Measurements from ENCODE around the gene IL17REL. TPM values are rescaled to one million over a fixed set of nuclear protein-coding genes. Genes with fewer than 3 reads are reported as not detected.
A peak's percentile ranks its signal among the peaks of the same experiment; 100 is the strongest.

IL17REL gene
- total RNA-seq, 1 experiment from 2014 or later: not detected

DNA sequence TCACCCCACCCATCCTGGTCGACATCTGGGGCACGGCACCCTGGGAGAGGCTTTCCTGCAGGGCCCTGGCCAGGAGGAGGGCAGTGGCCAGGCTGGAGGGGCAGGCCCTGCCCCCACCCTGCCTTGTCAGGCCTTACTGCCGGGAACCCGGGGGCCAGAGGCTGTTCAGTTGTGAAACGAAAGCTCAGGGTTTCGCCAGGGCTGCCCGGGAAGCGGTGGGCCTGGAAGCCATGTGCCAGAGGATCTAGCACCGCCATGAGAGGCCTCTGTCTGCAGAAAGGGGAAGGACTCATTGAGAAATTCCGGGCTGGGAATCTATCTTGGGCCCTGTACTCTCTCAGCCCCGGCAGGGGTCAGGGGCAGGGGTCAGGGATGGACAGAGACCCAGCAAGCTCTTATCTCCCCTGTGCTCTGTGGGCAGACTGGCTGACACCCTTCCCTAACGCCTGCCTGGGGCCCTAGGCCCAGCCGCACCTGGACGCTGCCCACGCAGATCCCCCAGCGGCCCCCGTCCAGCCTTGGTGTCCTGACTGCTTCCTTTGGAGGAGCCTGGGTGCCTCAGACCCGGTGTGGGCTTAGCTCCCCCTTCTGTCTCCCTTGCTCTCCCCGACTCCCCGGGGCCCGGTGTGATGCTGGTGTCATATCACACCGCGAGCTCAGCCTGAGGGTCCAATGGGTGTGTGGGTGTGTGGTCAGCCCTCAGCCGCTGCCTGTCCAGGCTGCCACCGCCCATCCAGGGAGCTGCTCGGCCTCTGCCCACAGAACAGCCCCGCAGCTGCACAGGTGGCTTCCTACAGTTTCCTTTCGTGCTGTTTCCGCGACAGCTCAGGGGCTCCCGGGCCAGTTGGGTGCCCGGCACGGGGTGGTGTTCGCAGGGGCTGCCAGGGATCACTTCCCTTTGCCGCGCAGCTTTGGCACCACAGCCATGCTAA, 45.5 kb downstream of the IL17REL start:
- Histone ChIP-seq H3K4me3 (ENCODE audit: insufficient read depth, low read depth, low read length) (no peak overlapping the region), H3K27me3 (ENCODE audit: control insufficient read depth, insufficient read depth, low read length) (peaks cover 16% of the 10 kb centered on the region), H3K36me3 (replicated peaks; ENCODE audit: control insufficient read depth, insufficient read depth, low read length) (peaks cover 7% of the 10 kb centered on the region)
- DNase-seq: peak; percentile 66

DNA sequence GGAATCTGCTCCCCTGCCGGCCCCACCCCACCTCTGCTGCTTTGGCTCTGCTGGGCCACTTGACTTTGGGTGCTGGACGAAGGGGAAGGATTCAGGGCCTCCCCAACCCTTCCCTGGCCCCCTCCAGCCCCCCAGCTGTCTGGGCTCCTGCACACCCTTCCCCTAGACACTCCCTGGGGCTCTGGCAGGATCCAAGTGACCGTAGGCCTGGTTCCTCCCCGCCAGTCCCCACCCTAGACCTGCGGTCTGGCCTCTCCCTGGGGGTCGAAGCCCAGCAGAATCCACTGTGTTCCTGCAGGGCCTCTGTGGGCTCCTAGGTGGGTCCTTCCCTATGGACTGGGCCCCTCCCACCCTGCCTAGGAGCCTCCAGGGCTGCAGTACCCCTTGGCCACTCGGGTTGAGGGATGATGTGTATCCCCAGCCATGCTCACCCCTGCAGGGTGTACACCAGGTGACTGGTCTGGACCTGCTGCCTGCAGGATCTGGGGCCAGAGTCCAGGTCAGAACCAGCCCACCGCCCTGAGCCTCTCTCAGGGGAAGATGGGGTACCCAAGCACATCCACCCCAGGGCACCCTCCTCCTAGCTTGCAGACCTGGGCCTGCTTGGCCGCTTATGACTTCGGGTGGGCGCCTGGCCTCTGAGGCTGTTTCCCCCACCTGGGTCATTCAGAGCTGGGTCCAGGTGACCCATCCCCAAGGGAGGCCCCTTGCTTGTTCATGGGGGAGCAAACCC, 46.4 kb downstream of the IL17REL start:
- DNase-seq: peak; percentile 56
- Histone ChIP-seq H3K27me3 (ENCODE audit: control insufficient read depth, insufficient read depth, low read length) (peaks cover 10% of the 10 kb centered on the region), H3K36me3 (replicated peaks; ENCODE audit: control insufficient read depth, insufficient read depth, low read length) (peaks cover 7% of the 10 kb centered on the region), H3K4me3 (ENCODE audit: insufficient read depth, low read depth, low read length) (no peak overlapping the region)

DNA sequence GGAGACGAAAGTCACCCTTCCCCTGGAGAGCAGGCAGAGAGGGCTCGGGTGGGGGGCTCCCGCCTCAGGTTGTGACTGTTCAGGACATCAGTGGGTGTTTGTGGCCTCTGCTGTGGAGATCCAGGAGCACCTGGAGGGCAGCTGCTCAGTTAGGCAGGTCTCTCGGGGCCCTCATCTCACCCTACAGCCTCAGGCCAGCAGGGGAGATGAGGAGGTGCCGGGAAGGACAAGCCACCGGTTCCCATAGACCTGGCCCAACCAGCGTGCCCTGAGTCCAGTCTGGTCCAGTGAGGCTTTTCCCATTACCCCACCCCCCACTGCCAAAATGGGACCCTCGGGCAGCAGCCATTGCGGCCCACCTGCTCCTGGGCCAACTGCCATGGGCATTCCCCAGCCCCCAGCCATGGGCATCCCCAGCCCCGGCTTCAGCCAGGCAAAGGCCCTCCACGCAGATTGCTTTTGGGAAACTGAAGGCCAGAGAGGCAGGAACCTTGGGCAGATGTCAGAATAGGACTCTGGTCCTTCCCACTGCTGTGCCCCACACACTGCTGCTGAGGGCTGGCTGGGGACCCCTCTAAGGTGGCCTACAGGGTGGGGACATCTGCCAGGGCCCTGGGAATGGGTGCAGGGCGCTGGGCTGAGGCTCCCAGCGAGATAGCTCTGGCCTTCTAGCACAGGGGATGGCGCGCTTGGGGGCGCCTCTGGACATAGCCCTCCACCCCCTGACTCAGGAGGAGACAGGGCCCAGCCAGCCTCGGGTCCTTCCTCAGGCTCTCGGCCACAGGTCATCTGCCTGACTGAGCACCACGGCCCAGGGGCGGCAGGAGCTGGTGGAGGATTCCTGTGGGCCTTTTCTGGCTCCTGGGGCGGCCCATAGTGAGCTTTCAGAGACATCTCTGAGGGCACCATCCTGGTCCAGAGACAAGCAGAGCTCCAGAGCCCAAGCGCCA, 47.2 kb downstream of the IL17REL start:
- peak; percentile 56 for DNase-seq
- peaks cover 7% of the 10 kb centered on the region for H3K36me3 ChIP-seq (replicated peaks; ENCODE audit: control insufficient read depth, insufficient read depth, low read length)
- H3K27me3 ChIP-seq (ENCODE audit: control insufficient read depth, insufficient read depth, low read length): peaks cover 2% of the 10 kb centered on the region; the same call in 1 of the 2 replicates
- no peak overlapping the region for H3K4me3 ChIP-seq (ENCODE audit: insufficient read depth, low read depth, low read length)

DNA sequence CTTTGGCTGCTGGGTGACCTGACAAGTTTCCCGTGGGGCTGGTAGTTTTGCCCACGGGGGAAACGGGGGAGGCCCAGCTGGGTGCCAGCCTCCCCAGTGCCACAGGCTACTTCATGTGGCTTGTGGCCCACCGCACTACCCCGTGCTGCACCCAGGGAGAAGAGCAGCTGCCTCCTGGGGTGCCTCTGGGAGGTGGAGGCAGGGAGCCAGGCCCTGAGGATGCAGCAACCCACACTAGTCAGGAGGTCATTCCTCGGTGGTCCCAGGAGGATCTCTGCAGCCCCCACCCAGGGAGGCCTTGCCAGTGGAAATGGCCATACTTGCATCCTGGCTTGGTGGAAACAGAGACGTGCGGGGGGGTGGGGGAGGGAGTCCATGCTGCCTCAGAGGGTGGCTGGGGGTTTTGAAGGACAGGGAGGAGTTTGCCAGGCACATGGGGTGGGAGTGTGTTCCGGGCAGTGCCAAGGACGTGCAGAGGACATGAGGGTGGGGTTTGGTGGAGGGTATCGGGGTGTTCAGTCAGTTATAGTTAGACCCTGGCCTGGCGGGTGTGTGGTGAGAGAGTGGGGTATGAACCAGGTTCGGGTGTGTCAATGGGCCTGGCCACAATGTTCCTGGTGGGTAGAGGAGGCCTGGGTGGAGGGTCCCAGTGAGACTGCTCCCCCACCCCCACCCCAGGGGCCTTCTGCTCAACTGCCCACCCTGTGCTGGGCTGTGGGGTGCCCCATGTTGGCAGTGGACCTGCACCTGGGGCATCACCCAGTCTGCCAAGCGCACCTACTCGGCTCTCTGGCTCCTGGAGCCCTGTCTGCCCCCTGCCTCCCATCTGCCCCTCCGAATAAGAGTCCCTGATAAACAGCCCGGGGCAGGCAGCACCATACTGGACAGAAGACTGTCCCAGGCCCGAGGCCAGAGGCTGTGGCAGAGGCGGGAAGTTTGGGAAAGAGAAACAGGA, 48.2 kb downstream of the IL17REL start:
- Histone ChIP-seq H3K4me3 (ENCODE audit: insufficient read depth, low read depth, low read length) (no peak overlapping the region), H3K27me3 (ENCODE audit: control insufficient read depth, insufficient read depth, low read length) (peaks cover 5% of the 10 kb centered on the region; the same call in 1 of the 2 replicates), H3K36me3 (replicated peaks; ENCODE audit: control insufficient read depth, insufficient read depth, low read length) (peaks cover 7% of the 10 kb centered on the region)
- DNase-seq: peak; percentile 43

DNA sequence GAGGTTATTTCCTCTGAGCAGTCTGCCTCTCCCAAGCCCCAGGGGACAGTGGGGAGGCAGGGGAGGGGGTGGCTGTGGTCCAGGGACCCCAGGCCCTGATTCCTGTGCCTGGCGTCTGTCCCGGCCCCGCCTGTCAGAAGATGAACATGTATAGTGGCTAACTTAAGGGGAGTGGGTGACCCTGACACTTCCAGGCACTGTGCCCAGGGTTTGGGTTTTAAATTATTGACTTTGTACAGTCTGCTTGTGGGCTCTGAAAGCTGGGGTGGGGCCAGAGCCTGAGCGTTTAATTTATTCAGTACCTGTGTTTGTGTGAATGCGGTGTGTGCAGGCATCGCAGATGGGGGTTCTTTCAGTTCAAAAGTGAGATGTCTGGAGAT, 48.9 kb downstream of the IL17REL start:
- Histone ChIP-seq H3K36me3 (replicated peaks; ENCODE audit: control insufficient read depth, insufficient read depth, low read length) (peaks cover 7% of the 10 kb centered on the region), H3K4me3 (ENCODE audit: insufficient read depth, low read depth, low read length) (no peak overlapping the region), H3K27me3 (ENCODE audit: control insufficient read depth, insufficient read depth, low read length) (peaks cover 5% of the 10 kb centered on the region; the same call in 1 of the 2 replicates)
- no peak for DNase-seq

DNA sequence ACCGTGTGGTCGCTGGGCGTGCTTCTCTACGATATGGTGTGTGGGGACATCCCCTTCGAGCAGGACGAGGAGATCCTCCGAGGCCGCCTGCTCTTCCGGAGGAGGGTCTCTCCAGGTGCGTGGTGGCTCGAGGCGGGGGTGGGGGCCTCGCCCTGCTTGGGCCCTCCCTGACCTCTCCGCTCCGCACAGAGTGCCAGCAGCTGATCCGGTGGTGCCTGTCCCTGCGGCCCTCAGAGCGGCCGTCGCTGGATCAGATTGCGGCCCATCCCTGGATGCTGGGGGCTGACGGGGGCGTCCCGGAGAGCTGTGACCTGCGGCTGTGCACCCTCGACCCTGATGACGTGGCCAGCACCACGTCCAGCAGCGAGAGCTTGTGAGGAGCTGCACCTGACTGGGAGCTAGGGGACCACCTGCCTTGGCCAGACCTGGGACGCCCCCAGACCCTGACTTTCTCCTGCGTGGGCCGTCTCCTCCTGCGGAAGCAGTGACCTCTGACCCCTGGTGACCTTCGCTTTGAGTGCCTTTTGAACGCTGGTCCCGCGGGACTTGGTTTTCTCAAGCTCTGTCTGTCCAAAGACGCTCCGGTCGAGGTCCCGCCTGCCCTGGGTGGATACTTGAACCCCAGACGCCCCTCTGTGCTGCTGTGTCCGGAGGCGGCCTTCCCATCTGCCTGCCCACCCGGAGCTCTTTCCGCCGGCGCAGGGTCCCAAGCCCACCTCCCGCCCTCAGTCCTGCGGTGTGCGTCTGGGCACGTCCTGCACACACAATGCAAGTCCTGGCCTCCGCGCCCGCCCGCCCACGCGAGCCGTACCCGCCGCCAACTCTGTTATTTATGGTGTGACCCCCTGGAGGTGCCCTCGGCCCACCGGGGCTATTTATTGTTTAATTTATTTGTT, 49.6 kb downstream of the IL17REL start:
- Histone ChIP-seq H3K36me3 (replicated peaks; ENCODE audit: control insufficient read depth, insufficient read depth, low read length) (peaks cover 7% of the 10 kb centered on the region), H3K4me3 (ENCODE audit: insufficient read depth, low read depth, low read length) (peak overlapping the region; percentile 24; the same call in 1 of the 2 replicates), H3K27me3 (ENCODE audit: control insufficient read depth, insufficient read depth, low read length) (peaks cover 5% of the 10 kb centered on the region; the same call in 1 of the 2 replicates)
- DNase-seq: peak; percentile 48

DNA sequence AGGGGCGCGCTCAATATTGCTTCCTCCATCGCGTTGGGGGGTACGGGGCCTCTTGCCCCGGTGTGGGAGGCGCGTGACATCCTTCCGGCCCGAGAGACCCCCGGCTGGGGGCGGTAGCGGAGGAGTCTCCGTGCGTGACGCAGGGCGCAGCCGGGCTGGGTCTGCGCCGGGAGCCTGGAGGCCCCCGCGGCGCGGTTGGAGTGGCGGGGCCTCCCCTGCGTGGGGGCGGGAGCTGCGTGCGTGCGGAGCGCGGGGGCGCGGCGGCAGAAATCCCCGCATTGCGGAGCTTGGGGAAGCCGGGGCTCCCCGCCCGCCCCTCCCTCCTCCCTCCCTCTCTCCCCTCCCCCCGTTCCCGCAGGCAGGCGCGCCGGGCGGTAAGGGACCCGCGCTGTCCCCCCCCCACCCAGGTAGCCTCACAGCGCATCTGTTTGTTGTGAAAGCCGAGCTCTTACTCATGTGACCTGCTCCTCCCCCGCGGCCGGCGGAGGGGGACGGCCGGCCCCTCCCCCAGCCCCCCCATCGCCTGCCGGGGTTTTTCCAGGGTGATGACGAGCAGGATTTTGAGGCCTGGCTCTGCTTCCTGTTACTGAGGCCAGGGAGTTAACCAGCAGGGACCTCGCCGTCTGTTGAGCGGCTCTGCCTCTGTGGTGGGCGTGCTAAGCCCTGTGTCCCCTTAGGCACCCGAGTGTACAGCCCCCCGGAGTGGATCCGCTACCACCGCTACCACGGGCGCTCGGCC, 50.4 kb downstream of the IL17REL start:
- Histone ChIP-seq H3K36me3 (replicated peaks; ENCODE audit: control insufficient read depth, insufficient read depth, low read length) (peaks cover 7% of the 10 kb centered on the region), H3K4me3 (ENCODE audit: insufficient read depth, low read depth, low read length) (peak overlapping the region; percentile 91), H3K27me3 (ENCODE audit: control insufficient read depth, insufficient read depth, low read length) (peaks cover 5% of the 10 kb centered on the region; the same call in 1 of the 2 replicates)
- peak; percentile 97 for DNase-seq

DNA sequence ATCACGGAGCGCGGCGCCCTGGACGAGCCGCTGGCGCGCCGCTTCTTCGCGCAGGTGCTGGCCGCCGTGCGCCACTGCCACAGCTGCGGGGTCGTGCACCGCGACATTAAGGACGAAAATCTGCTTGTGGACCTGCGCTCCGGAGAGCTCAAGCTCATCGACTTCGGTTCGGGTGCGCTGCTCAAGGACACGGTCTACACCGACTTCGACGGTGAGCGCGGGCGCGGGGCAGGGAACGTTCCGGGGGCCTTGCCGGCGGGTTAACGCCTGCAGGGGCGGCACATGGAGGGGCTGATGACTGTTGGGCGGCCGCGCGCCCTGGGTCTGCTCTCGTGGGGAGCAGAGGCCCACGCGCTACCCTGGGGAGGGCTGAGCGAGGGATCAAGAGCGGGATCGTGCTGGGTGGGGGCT, 51.0 kb downstream of the IL17REL start:
- peak overlapping the region; percentile 91 for H3K4me3 ChIP-seq (ENCODE audit: insufficient read depth, low read depth, low read length)
- H3K36me3 ChIP-seq (replicated peaks; ENCODE audit: control insufficient read depth, insufficient read depth, low read length): peaks cover 7% of the 10 kb centered on the region
- peaks cover 5% of the 10 kb centered on the region; the same call in 1 of the 2 replicates for H3K27me3 ChIP-seq (ENCODE audit: control insufficient read depth, insufficient read depth, low read length)
- DNase-seq: peak; percentile 83

DNA sequence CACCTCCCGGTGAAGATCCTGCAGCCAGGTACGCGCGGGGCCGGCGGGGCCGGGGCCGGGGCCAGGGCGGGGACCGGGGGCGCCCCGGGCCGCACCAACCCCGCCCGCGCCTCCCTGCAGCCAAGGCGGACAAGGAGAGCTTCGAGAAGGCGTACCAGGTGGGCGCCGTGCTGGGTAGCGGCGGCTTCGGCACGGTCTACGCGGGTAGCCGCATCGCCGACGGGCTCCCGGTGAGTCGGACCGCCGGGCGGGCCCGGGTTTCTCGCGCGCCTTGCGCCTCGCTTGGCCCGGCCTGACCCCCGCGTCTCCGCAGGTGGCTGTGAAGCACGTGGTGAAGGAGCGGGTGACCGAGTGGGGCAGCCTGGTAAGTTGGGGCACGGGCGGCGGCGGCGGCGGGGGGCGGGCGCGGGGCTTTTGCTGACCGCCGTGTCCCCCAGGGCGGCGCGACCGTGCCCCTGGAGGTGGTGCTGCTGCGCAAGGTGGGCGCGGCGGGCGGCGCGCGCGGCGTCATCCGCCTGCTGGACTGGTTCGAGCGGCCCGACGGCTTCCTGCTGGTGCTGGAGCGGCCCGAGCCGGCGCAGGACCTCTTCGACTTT, 51.5 kb downstream of the IL17REL start:
- H3K27me3 ChIP-seq (ENCODE audit: control insufficient read depth, insufficient read depth, low read length): peaks cover 5% of the 10 kb centered on the region; the same call in 1 of the 2 replicates
- H3K4me3 ChIP-seq (ENCODE audit: insufficient read depth, low read depth, low read length): peak overlapping the region; percentile 91
- peak; percentile 87 for DNase-seq
- peaks cover 7% of the 10 kb centered on the region for H3K36me3 ChIP-seq (replicated peaks; ENCODE audit: control insufficient read depth, insufficient read depth, low read length)

DNA sequence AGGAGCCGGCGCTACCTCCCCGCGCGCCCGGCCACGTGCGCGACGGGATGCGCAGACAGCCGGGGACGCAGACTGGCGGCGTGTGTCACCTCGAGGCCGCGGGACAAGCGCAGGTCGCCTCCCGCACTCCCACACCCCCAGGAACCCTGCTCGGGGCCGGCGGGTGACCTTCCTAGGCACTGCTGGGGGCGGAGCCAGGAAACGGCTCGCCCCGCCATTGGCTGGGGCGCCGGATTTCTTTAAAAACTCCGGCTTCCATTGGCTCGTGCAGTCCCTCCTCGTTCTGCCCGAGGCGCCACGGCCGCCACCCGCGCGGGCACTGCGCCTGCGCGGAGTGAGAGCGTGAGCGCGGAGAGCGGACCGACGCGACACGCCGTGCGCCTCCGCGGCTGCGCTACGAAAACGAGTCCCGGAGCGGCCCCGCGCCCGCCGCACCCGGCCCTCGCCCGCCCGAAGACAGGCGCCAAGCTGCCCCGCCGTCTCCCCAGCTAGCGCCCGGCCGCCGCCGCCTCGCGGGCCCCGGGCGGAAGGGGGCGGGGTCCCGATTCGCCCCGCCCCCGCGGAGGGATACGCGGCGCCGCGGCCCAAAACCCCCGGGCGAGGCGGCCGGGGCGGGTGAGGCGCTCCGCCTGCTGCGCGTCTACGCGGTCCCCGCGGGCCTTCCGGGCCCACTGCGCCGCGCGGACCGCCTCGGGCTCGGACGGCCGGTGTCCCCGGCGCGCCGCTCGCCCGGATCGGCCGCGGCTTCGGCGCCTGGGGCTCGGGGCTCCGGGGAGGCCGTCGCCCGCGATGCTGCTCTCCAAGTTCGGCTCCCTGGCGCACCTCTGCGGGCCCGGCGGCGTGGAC, 52.2 kb downstream of the IL17REL start, which contains the start of gene PIM3:
Gene PIM3 (plus strand): TSS at position 614 of the 846 bp plus-strand sequence. CDS start 176 bp downstream, at position 790.
- Histone ChIP-seq H3K36me3 (replicated peaks; ENCODE audit: control insufficient read depth, insufficient read depth, low read length) (peaks cover 7% of the 10 kb centered on the region), H3K27me3 (ENCODE audit: control insufficient read depth, insufficient read depth, low read length) (peaks cover 5% of the 10 kb centered on the region; the same call in 1 of the 2 replicates), H3K4me3 (ENCODE audit: insufficient read depth, low read depth, low read length) (peak within 1 kb of the TSS; percentile 91)
- peak; percentile 99 for DNase-seq

DNA sequence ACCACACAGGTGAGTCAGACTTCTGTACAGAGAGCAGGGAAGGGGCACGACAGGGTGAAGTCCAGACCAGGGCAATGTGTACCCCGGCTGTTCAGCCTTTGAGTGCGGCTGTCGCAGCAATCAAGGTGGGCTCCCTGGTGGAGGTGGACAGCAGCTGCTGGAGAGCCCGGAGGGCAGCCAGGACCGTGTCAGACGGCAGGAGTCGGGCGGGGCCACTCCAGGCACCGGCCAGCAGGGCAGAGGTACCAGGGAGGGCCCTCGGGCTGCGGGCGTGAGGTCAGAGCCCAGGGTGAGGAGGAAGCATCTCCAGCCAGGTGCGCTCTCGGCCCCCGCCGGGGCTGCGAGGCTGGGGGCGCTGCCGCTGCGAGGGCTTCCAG, 52.8 kb downstream of the IL17REL start:
- H3K4me3 ChIP-seq (ENCODE audit: insufficient read depth, low read depth, low read length): peak overlapping the region; percentile 91
- H3K36me3 ChIP-seq (replicated peaks; ENCODE audit: control insufficient read depth, insufficient read depth, low read length): peaks cover 7% of the 10 kb centered on the region
- no peak for DNase-seq
- H3K27me3 ChIP-seq (ENCODE audit: control insufficient read depth, insufficient read depth, low read length): peaks cover 5% of the 10 kb centered on the region; the same call in 1 of the 2 replicates
